ENCODE measurements around the gene CELSR1. TPM values are rescaled to one million over a fixed set of nuclear protein-coding genes. Genes with fewer than 3 reads are reported as not detected.

Gene CELSR1
- total and polyA plus RNA-seq, 2 of the 13 experiments (the other 11 are each of a cell fraction or from before 2014, with no cell fraction given) = 0.78 to 1.8 TPM

GRCh38 chr22:46528121-46528610 lies 9.3 kb downstream of the CELSR1 start (continued):
- TF ChIP-seq ATF6 (CRISPR knock-in tag; conservative IDR thresholded peaks at IDR 0.05) = no peak
- TF ChIP-seq HNRNPH1 (optimal IDR thresholded peaks at IDR 0.05; ENCODE audit: low read depth, low read length) = no peak
- peak; percentile 72 for TF ChIP-seq ISL2 (CRISPR knock-in tag; IDR thresholded peaks at IDR 0.05)
- no peak for TF ChIP-seq ZNF788 (CRISPR knock-in tag; IDR thresholded peaks at IDR 0.05; ENCODE audit: borderline replicate concordance)
- 0 out of 2 replicates have a peak, but pooled peaks have one; percentile 44 for TF ChIP-seq MIXL1 (CRISPR knock-in tag; IDR thresholded peaks at IDR 0.05)
- peak; percentile 28; the same call in 1 of the 2 replicates for TF ChIP-seq ZBTB26 (CRISPR knock-in tag; IDR thresholded peaks at IDR 0.05; ENCODE audit: borderline replicate concordance)
- TF ChIP-seq NAIF1 (CRISPR knock-in tag; IDR thresholded peaks at IDR 0.05; ENCODE audit: borderline replicate concordance) = no peak
- 0 out of 2 replicates have a peak, but pooled peaks have one; percentile 35 for TF ChIP-seq THRA (CRISPR knock-in tag; IDR thresholded peaks at IDR 0.05; ENCODE audit: borderline replicate concordance)
- TF ChIP-seq E2F1 (CRISPR knock-in tag; IDR thresholded peaks at IDR 0.05) = no peak
- TF ChIP-seq THAP11 (CRISPR knock-in tag; IDR thresholded peaks at IDR 0.05) = peak; percentile 70
- TF ChIP-seq ZNF883 (CRISPR knock-in tag; IDR thresholded peaks at IDR 0.05; ENCODE audit: not compliant biosample characterization) = no peak
- TF ChIP-seq ZKSCAN8 (CRISPR knock-in tag; IDR thresholded peaks at IDR 0.05; ENCODE audit: borderline replicate concordance) = peak; percentile 42; the same call in 1 of the 2 replicates
- peak; percentile 37; the same call in 1 of the 2 replicates for TF ChIP-seq CREM (IDR thresholded peaks at IDR 0.05)
- TF ChIP-seq CREM (CRISPR knock-in tag; IDR thresholded peaks at IDR 0.05) = no peak
- peak; percentile 91 for TF ChIP-seq ATF3 (CRISPR knock-in tag; IDR thresholded peaks at IDR 0.05)
- 0 out of 2 replicates have a peak, but pooled peaks have one; percentile 24 for TF ChIP-seq ZBTB43 (CRISPR knock-in tag; conservative IDR thresholded peaks at IDR 0.05)
- peak; percentile 86 for TF ChIP-seq TEAD3 (CRISPR knock-in tag; optimal IDR thresholded peaks at IDR 0.05; ENCODE audit: borderline replicate concordance)
- peak; percentile 60 for TF ChIP-seq TBL1XR1 (IDR thresholded peaks at IDR 0.05; ENCODE audit: borderline replicate concordance, low read length, partially characterized antibody)
- peak in 1 of 2 experiments; percentile 70; a peak in 2 of 4 replicates for TF ChIP-seq EP300 (IDR thresholded peaks at IDR 0.05; ENCODE audit: low read depth in 2 of 2, low read length in 2 of 2)
- peak; percentile 67; the same call in 1 of the 2 replicates for TF ChIP-seq EP300 (CRISPR knock-in tag; IDR thresholded peaks at IDR 0.05; ENCODE audit: borderline replicate concordance)
- peak; percentile 92 for TF ChIP-seq FOSL1 (CRISPR knock-in tag; IDR thresholded peaks at IDR 0.05; ENCODE audit: borderline replicate concordance)
